OCI-LY7 (cell line): ENCODE results near the gene PARD3. TPM values are rescaled to one million over a fixed set of nuclear protein-coding genes. Genes with fewer than 3 reads are reported as not detected.

Experiments
- BruUV-seq: library from RNA; stranded (reverse); fragments of 400-500 nt; replicated peaks from 2 replicates; lab custom pipeline; 2021; lab: Mats Ljungman, UMichigan
- CTCF ChIA-PET: fragments of 300-600 bp; sonication (Branson Sonifier 250); formaldehyde crosslinking; loops from one replicate; lab custom pipeline; 2022; ENCODE audit warnings: antibody characterized with exemption; ENCODE audit not compliant: unreplicated experiment; lab: Charles Lee
- POLR2A ChIA-PET: fragments of 300-600 bp; sonication (Branson Sonifier 250); formaldehyde crosslinking; loops from one replicate; lab custom pipeline; 2022; ENCODE audit warnings: antibody characterized with exemption; lab: Charles Lee
- DNase-seq: peaks from one replicate; pipeline ENCODE4 v3.0.0-alpha.2; 2015; ENCODE audit warnings: low spot score
- H2AFZ ChIP-seq: fragments of 200-600 bp; sonication (generic), shearing (Covaris generic); 2 replicates; pipeline ENCODE4 v1.6.1; 2014; ENCODE audit warnings: mild to moderate bottlenecking, antibody characterized with exemption, low read length, moderate library complexity
- H3K27ac ChIP-seq: fragments of 200-600 bp; sonication (generic); 2 replicates; pipeline ENCODE4 v1.5.1; 2014; ENCODE audit warnings: mixed run types, low read depth, mild to moderate bottlenecking, moderate library complexity, low read length, inconsistent platforms; ENCODE audit not compliant: poor library complexity, severe bottlenecking
- H3K36me3 ChIP-seq: fragments of 200-600 bp; sonication (generic); 2 replicates; pipeline ENCODE4 v1.6.1; 2014; ENCODE audit warnings: mild to moderate bottlenecking, antibody characterized with exemption, low read length, moderate library complexity, mixed read lengths; ENCODE audit not compliant: insufficient read depth
- H3K4me1 ChIP-seq: fragments of 200-600 bp; sonication (generic); 2 replicates; pipeline ENCODE4 v1.5.1; 2014; ENCODE audit warnings: mild to moderate bottlenecking, low read length; ENCODE audit not compliant: insufficient read depth, poor library complexity, severe bottlenecking
- H3K4me2 ChIP-seq: fragments of 200-600 bp; sonication (generic); 2 replicates; pipeline ENCODE4 v1.6.1; 2014; ENCODE audit warnings: mild to moderate bottlenecking, low read length
- H3K4me3 ChIP-seq: fragments of 200-600 bp; sonication (generic); 2 replicates; pipeline ENCODE4 v1.5.1; 2014; ENCODE audit warnings: mild to moderate bottlenecking, low read depth, low read length; ENCODE audit not compliant: poor library complexity, severe bottlenecking
- H3K79me2 ChIP-seq: fragments of 200-600 bp; sonication (generic); 2 replicates; pipeline ENCODE4 v1.6.1; 2016; ENCODE audit warnings: low read depth, mild to moderate bottlenecking, low read length, moderate library complexity, mixed read lengths; ENCODE audit not compliant: insufficient read depth
- H3K9me2 ChIP-seq: fragments of 200-600 bp; sonication (generic); 2 replicates; pipeline ENCODE4 v1.6.1; 2016; ENCODE audit warnings: mild to moderate bottlenecking, low read length, mixed read lengths; ENCODE audit not compliant: insufficient read depth
- H3K9me3 ChIP-seq: fragments of 200-600 bp; sonication (generic); 2 replicates; pipeline ENCODE4 v1.6.1; 2014; ENCODE audit warnings: mild to moderate bottlenecking, mixed run types, low read length, mixed read lengths
- H4K20me1 ChIP-seq: fragments of 200-600 bp; sonication (generic); 2 replicates; pipeline ENCODE4 v1.6.1; 2014; ENCODE audit warnings: mild to moderate bottlenecking, antibody characterized with exemption, low read length, moderate library complexity, mixed read lengths; ENCODE audit not compliant: insufficient read depth
- EZH2phosphoT487 ChIP-seq: fragments of 200-600 bp; sonication (generic); IDR thresholded peaks from 2 replicates; pipeline ENCODE4 v1.6.1; 2018; ENCODE audit warnings: low read depth, borderline replicate concordance, mild to moderate bottlenecking, mixed run types, antibody characterized with exemption, low read length, moderate library complexity, mixed read lengths
- intact Hi-C: fragments of 100-400 bp; cut with micrococcal nuclease; formaldehyde crosslinking; loops from one replicate; pipeline ENCODE4 v1.10.0; 2022; ENCODE audit not compliant: unreplicated experiment
- total RNA-seq, 2 experiments: library from RNA; depleted of rRNA in 1 of 2; stranded (reverse); fragments of >200 nt in 1 of 2; shearing (Covaris generic) in 1 of 2; gene quantifications; 2 replicates each; pipeline ENCODE4 v1.2.3, GENCODE V29; 2014 to 2022
- TF ChIP-seq, protein P1 (sequence below): fragments of 200-600 bp; sonication (generic); conservative IDR thresholded peaks from 2 replicates; pipeline ENCODE4 v1.5.1; 2014; ENCODE audit warnings: mild to moderate bottlenecking, antibody characterized with exemption, low read length, moderate library complexity, mixed read lengths

Gene PARD3
- total RNA-seq, 2 experiments from 2014 or later: not detected

DNA sequence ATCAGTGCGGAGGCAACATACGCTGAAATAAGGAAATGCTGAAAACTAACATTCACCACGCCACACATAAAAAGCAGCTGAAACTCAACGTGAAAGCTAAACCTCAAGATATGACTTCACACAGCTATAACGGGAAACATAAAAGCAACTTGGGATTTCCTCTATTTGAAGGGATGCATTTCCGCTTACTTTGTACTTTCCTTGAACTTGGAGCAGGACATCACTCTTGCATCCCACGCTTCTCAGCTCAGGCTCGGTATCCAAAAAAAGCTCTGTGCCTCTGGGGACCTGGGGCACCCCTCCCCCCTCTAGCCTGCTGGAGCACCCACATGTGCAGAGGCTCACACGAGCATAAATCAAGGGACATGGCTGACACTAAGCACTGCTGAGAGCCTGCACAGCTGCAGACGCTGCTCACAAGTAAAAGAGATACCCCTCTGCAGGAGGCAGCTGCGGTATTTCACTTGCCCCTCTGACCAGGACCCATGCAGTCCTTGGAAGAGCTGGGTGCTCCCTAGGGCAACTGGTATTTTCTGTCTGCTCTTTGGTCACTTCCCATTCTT, 34.2 kb downstream of the PARD3 start:
- intact Hi-C loops: no loop called here
- no peak overlapping the region for H3K4me3 ChIP-seq
- H4K20me1 ChIP-seq: no peaks in the 10 kb centered on the region
- no peaks in the 10 kb centered on the region for H3K36me3 ChIP-seq
- H3K79me2 ChIP-seq: no peaks in the 10 kb centered on the region
- CTCF ChIA-PET: no interaction called here
- peak; percentile 2 for DNase-seq
- no peak overlapping the region for H3K4me2 ChIP-seq
- no peaks in the 10 kb centered on the region for H3K9me2 ChIP-seq
- no TSS peak for BruUV-seq
- no peak overlapping the region for H2AFZ ChIP-seq
- H3K4me1 ChIP-seq: no peaks in the 10 kb centered on the region
- H3K9me3 ChIP-seq: no peaks in the 10 kb centered on the region
- TF ChIP-seq EZH2phosphoT487: no peak
- TF ChIP-seq, protein P1, sequence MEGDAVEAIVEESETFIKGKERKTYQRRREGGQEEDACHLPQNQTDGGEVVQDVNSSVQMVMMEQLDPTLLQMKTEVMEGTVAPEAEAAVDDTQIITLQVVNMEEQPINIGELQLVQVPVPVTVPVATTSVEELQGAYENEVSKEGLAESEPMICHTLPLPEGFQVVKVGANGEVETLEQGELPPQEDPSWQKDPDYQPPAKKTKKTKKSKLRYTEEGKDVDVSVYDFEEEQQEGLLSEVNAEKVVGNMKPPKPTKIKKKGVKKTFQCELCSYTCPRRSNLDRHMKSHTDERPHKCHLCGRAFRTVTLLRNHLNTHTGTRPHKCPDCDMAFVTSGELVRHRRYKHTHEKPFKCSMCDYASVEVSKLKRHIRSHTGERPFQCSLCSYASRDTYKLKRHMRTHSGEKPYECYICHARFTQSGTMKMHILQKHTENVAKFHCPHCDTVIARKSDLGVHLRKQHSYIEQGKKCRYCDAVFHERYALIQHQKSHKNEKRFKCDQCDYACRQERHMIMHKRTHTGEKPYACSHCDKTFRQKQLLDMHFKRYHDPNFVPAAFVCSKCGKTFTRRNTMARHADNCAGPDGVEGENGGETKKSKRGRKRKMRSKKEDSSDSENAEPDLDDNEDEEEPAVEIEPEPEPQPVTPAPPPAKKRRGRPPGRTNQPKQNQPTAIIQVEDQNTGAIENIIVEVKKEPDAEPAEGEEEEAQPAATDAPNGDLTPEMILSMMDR: no peak
- POLR2A ChIA-PET: no interaction called here
- no peak overlapping the region for H3K27ac ChIP-seq

DNA sequence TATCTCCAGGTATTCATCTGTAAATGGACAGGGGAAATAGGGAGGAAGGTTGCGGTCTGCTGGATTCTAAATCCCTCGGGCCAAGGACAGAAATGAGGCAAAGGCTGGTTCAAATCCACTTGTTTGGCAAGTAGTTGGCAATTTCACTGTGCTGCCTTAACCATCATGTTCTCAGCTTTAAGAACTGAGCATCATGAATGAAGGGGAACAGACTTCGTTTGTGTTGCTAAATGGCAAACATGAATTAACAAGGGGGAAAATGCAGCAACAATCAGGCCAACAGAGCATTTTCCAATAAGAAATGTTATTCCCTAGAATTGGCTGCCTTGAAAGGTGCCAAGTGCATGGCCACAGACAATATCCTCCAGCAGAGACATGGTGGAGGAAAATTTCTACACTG, 36.9 kb downstream of the PARD3 start:
- POLR2A ChIA-PET: interaction anchor here (1.3 kb wide), 1 partner anchor 11 kb away, joined by 3 read pairs; no protein-coding TSS in a partner anchor
- Histone ChIP-seq H3K4me3 (no peak overlapping the region), H3K79me2 (no peaks in the 10 kb centered on the region), H3K9me2 (no peaks in the 10 kb centered on the region), H3K27ac (no peak overlapping the region), H3K9me3 (no peaks in the 10 kb centered on the region), H3K36me3 (no peaks in the 10 kb centered on the region), H4K20me1 (no peaks in the 10 kb centered on the region), H3K4me1 (no peaks in the 10 kb centered on the region), H2AFZ (no peak overlapping the region), H3K4me2 (no peak overlapping the region)
- DNase-seq: no peak
- TF ChIP-seq, protein P1: no peak
- no peak for TF ChIP-seq EZH2phosphoT487
- CTCF ChIA-PET: no interaction called here
- no TSS peak for BruUV-seq
- intact Hi-C loops: no loop called here

DNA sequence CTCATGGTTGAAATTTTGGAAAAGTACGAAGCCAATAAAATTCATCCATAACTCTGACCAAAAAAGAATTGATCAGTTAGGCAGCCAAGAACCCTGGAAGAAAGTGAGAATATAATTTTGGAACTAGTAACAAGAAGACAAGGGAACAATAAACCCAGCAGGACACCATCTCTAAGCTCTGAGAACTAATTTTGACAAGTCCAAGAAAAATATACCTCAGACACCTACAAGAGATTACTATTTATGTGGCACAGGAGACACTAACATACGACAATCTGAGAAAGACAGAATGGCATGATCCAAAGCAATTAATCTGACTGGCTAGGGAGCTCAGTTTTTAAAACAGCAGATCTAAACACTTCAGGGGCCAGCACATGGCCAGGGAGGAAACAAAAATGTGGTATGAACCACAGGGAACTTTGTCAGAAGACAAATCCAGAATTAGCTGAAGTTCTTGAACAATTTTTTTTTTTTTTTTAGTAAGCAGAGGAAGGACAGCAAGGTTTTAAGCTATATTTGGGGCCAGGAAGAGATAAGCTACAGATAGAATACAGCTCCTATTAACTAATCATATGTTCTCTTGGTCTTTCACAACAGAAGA, 38.9 kb downstream of the PARD3 start:
- TF ChIP-seq, protein P1: no peak
- TF ChIP-seq EZH2phosphoT487: no peak
- POLR2A ChIA-PET: interaction anchor here (0.5 to 1.3 kb wide), 6 partner anchors 12 to 985 kb away, joined by 3 to 6 read pairs (median 3); no protein-coding TSS in a partner anchor
- H4K20me1 ChIP-seq: no peaks in the 10 kb centered on the region
- H3K4me2 ChIP-seq: no peak overlapping the region
- H3K79me2 ChIP-seq: no peaks in the 10 kb centered on the region
- no TSS peak for BruUV-seq
- H3K27ac ChIP-seq: no peak overlapping the region
- no peaks in the 10 kb centered on the region for H3K4me1 ChIP-seq
- no peaks in the 10 kb centered on the region for H3K9me3 ChIP-seq
- CTCF ChIA-PET: no interaction called here
- no peak overlapping the region for H3K4me3 ChIP-seq
- no peaks in the 10 kb centered on the region for H3K36me3 ChIP-seq
- intact Hi-C loops: no loop called here
- DNase-seq: no peak
- H2AFZ ChIP-seq: no peak overlapping the region
- no peaks in the 10 kb centered on the region for H3K9me2 ChIP-seq
